ENCODE data around the gene NKAIN4.

Gene NKAIN4

DNA sequence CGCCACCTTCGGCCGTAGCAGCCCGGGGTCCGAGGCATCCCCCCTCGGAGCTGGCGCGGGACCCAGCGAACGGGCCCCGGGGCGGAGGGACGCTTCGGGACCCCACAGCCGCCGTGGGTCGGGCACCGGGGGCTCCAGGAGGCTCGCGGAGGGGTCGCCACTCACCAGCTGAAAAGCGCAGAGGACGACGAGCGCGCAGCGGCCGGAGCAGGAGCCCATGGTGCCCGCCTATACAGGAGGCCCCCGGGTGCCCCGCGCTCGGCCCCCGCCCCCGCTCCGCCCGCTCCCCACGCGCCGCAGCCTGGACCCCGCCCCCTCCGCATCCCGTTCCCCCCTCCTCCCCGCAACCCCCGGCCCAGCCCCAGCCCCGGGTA lies at the start of gene NKAIN4:
TSS of gene NKAIN4 (minus strand) at position 232 of the 374 bp plus-strand sequence. CDS start at position 219, 13 bp downstream.
- DNase-seq = no peak

DNA sequence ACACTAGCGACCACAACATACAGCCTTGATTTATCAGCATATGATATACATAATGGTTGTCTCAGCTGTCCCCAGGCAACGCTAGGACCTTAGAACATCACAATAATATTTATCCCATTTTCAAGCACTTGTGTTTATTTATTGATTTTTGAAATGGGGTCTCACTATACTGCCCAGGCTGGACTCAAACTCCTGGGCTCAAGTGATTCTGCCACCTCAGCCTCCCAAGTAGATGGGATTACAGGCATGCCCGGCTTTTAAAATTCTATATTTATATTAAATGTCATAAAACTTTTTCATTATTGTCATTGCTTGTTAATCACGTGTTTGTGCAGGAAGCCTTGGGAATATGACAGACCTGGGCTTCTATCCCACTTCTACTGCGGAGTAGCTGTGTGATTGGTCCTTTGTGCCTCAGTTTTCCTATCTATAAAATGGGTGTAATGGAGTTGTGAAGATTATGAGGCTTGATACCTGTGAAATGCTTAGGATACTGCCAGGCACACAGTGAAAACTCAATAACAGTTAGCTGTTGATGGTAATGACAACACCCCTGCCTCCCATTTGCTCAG lies 48.9 kb upstream of the NKAIN4 start:
- DNase-seq = no peak

DNA sequence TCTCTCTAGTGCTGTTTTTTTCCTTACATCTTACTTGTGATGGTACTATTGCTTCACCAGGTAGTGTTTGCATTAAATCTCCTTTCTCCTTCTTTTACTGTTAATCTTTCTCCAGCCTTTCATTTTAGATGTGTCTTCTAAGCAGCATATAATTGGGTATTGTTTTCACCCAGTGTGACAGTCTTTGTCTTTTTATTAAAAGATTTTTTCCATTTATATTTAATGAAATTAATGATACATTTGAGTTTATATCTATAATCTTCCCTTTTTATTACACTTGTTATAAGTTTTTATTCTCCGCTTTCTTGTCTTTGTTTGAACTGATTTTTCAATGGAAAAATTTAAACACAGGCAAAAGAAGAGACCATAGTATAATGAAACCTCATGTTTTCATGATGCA lies 47.4 kb upstream of the NKAIN4 start:
- no peak for DNase-seq

DNA sequence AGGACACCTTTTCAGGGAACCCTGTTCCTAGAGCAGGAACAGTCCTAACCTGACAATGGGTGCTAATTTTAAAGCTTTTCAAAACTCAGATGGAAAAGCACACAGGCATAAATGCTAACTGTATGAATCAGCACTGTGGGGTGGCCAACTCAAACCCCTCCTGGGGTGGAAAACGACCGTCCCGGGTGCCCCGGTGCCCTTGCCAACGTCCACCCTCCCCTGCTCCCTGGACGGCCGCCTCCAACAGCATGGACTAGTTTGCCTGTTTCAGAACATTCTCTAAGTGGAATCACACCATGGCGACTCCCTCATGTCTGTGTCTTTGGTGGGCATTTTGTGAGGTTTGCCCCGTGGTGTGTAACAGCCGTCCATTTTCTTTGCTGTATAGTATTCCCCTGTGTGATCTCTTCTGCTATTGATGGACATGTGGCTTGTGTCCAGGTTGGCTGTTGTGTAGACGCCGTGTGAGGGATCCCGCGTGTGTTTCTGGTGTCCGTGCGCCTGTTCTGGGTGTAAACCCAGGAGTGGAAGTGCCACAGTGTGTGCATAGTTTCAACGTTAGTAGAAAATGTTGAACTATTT lies 44.6 kb upstream of the NKAIN4 start:
- no peak for DNase-seq

DNA sequence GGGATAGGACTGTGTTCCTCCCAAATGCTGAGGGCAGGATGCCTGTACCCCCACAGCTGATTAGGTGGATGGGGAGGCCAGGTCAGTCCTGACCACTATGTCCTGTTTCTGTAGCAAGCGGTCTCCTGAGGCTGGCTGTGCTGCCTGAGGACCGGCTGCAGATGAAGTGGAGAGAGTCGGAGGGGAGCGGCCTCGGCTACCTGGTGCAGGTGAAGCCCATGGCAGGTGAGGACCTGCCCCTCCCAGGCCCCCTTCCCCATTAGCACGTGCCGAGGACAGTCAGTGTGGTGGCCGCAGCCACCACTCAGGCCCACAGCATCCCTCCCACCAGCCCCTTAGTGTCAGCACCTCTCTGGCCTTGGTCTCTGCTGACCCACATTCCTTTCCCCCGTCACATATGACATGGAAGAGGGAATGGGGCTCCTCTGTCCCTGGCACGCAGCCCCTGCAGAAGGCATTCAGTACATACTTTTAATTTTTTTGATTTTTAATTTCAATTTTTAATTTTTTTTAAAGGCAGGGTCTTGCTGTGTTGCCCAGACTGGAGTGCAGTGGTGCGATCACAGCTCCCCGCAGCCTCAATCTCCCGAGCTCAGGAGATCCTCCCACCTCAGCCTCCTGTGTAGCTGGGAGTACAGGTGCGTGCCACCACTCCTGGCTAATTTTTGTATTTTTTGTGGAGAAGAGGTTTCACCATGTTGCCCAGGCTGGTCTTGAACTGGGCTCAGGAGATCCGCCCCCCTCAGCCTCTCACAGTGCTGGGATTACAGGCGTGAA lies 43.7 kb upstream of the NKAIN4 start:
- DNase-seq = no peak

DNA sequence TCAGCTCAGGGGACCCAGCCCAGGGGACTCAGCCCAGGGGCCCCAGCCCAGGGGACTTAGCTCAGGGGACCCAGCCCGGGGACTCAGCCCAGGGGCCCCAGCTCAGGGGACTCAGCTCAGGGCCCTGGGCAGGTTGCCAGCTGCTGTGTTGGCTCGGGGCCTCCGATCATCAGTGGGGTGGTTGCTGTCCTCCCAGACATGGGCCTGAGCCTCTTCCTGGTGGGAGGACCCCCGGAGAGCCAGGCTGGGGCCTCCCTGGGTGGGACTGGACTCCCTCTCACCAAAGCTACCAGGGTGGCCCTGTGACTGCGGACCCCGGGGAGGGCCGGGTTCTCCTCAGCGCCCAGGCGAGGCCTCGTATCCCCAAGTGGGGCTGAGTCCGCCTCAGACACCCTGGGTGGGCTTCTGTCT lies 43.1 kb upstream of the NKAIN4 start:
- no peak for DNase-seq

DNA sequence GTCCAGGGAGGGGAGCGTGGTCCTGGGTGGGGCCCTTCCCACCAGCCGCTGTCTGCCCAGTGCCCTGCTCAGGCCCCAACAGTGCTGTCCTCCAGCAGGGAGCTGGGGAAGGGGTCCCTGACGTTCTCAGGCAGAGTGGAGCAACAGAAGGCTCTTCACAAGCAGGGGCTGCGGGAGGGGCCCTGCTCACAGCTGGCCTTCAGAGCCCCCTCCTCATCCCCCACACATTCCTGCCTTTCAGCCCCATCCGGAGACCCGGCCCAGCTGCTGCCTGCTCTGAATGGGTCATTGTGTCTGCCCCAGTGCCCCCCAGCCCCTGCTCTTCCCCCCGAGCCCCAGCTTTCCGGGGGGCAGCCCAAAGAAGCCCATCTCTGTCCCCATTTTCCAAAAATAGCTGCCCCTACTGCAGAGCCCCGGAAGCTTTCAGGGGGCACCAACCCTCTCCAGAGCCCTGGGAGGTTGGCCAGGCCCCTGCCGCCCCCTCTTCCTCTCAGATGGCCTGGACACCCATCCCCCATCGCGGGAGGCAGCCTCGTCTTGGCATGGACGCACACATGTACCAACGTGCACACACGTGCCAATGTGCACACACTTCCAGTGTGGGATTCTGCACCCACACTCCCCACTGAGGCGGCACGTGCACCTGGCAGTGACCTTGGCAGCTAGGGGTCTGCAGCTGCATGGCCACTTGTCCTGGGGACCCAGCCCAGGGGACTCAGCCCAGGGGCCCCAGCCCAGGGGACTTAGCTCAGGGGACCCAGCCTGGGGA lies 42.5 kb upstream of the NKAIN4 start:
- no peak for DNase-seq

DNA sequence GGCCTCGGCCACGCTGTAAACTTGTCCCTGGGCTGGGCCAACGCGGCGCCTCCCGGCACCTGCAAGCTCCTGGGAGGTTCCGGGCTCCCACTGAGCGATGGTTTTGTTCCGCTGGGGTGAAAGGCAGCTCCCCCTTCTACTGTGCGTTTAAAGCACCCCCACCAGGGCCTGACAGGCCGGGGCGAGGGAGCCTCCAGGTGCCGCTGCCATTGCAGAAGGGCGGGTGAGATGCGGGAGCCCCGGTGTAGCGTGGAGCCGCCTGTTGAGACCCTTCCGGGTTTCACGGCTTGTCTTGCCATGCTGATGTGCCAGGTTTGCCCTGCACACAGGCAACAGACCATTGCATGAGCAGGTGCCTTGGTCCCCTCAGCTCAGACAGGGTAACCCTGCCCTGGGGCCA lies 41.6 kb upstream of the NKAIN4 start:
- no peak for DNase-seq

DNA sequence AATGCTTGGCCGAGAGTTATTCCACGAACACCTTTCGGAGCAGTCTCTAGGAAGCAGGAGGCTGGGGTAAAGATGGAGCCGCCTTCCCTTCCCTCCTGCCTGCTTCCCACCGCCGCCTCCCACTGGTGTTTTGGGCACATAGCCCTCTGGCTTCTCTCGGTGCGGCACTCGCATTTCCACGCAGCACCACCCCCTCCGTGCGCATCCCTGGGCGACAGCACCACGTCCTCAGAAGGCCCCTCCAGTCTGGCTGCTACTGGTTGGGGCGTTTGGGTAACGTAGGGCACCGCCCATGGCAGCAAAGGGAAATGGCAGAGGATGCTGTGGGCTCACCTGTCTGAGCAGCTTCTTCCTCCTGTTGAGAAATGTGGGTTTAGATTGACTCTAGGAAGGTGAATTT lies 41.2 kb upstream of the NKAIN4 start:
- DNase-seq = no peak

DNA sequence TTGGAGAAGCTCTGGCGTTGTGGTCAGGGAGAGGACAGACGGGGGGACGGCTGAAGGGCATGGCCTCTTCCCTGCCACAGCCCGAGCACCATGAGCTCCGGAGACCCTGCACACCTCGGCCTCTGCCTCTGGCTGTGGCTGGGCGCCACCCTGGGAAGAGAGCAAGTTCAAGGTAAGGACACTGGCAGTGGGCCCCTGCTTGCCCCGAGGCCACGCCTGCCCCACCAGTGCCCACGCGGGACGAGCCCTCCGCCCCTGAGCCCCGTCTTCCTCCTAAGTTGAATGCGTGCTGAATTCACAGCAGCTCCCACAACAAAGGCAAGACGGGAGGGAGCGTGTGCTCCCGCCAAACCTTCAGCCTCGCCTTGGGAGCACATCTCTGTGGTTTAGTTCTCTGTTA lies 40.8 kb upstream of the NKAIN4 start:
- DNase-seq = no peak

DNA sequence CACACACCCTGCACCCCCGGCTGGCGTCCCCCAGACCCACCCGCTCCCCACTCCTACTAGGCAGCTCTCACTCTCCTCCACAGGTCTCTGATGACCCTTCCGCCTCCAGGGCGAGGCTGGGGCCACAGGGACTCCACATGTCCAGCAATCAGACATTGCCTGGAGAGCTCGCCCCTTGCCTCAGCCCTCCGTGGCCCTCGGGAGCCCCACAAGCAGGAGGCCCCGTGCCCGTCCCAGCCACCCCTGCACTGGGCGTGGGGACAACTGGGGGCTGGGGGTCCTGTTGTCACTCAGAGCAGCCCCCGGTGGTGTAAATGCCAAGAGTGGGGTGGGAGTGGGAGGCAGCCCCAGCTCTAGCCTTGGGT lies 40.3 kb upstream of the NKAIN4 start:
- DNase-seq = no peak

DNA sequence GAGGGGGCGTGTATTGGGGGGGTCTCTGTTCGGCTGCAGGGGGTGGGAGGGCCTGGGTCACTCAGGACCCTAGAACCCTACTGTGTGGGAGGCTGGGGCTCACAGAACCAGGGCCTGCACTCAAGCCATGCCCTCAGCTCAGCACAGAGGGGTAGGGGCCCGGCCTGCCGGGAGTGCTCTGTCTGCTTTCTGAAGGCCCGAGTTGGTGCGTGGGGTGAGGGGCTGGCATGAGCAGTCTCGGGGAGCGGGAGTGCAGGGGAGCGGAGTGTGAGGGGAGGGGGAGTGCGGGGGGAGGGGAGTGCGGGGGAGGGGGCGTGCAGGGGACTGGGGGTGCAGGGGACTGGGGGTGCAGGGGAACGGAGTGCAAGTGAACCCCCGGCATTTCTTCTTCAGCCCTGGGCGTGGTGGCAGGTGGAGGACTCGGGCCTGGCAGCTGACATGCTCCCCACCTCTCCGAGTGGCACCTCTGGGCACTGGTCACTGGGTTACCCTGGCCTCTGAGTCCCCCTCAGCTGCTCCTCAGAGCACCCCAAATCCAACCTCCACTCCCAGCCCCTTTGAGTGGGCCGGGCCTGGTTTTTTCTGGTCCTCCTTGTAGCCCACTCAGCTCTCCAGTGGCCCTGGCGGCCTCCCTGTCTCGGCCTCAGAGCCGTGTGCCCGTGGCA lies 39.7 kb upstream of the NKAIN4 start:
- DNase-seq = no peak

DNA sequence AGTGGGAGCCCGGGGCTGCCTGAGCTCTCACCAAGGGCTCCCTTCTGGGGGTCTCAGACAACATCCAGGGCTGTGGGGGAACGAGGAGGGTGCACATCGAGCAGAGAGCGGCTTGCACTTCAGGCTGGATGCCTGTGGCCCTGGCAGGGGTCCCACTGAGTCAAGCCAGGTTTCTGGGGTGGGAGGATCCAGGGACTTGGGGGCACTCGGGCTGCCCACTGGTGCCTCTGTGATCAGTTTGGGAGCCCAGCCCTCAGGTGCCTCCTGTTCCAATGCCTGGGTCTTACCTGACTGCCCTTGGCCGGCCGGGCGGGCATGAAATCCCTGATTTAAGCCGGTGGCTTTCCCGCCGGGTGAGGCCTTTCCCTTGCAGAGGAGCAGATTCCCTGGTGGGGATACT lies 39.2 kb upstream of the NKAIN4 start:
- no peak for DNase-seq

DNA sequence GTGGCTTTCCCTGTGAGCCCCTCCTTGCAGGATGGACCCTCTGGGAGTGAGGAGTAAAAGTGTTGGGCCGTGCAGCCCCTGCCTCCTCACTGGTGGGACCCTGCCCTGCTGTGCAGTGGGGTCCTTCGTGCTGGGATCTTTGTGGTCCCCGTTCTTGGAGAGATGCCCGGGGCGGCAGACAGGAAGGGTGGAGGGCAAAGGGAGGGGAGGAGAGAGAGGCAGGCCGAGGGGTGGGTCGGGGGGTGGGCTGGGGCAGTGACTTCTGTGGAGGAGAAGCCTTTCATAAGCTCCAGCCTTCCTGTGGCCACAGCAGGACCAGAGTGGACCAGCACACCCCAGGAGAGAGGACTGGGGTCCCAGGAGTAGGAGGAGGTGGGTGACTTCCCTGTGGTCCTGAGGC lies 38.6 kb upstream of the NKAIN4 start, which contains the start of gene COL20A1:
TSS of gene COL20A1 (plus strand) at position 283 of the 400 bp plus-strand sequence. CDS start 1,922 bp downstream, outside the sequence.
- no peak for DNase-seq

DNA sequence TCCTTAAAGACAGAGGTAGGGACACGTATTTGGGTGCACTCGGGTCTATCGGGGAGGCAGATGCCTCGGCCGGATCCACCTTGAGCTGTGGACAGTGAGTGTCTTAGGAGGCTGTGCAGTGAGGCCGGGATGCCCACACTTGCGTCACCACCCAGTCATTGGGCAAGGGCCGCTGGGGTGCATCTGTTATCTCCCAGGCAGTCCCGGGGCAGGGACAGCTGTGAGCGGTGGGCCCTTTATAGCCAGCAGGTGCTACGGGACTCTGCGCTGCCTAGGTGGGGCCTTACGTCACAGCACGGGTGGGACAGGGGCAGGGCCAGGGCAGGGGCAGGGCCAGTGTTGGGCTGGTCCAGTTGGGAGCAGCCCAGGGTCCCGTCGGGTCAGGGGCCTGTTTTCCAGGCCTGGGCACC lies 38.0 kb upstream of the NKAIN4 start:
- no peak for DNase-seq

DNA sequence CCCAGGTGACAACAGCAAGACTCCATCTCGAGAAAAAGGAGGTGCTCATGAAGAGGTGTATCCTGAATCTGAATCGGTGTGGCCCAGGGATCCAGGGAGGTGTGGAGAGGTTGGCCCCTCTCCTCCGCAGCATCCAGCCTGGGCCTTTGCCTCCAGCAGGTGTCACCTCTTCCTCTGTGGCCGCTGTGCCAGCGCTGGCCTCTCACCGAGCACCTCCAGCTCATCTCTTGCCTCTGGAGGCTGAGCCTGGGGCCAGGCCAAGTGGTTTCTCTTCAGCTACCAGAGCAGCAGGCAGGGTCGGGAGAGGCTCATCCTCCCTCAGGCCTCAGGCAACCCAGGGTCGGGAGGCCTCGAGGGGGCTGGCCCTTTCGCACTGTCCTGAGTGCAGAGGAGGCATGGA lies 37.5 kb upstream of the NKAIN4 start:
- no peak for DNase-seq

DNA sequence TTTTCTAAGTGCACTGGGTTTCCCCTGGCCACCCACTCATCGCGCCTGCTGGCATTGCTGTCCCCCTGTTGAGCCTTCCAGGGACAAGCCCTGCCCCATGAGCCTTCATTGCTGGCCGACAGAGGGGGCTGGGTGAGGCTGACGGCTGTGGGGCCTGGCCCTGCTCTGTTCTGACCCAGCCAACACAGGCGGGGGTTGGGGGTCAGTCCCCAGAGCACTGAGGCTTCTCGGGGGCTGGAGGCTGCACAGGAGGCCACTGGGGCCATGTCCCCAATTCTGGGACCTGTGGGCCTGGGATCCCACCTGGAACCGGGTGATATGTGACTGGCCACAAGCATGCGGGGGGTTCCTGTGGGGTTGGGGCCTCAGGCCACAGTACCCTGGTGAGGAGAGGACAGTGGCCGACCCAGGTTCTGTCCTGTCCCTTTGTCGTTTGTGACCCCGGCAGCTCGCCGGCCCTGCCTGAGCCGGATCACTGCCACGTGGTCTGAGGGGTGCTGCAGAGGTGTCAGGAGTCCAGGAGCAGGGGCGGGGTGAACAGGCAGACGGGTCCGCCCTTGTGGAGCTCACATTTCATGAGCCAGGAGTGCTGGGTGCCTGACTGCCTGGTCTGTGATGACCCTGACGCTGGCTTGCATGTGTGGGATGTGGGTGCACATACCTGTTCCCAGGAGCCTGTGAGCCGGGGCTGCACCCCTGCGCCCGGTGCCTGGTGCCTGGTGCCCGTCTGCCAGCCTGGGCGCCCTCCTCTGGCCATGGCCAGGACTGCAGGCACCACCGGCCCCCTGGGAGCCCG lies 36.6 kb upstream of the NKAIN4 start:
- no peak for DNase-seq

DNA sequence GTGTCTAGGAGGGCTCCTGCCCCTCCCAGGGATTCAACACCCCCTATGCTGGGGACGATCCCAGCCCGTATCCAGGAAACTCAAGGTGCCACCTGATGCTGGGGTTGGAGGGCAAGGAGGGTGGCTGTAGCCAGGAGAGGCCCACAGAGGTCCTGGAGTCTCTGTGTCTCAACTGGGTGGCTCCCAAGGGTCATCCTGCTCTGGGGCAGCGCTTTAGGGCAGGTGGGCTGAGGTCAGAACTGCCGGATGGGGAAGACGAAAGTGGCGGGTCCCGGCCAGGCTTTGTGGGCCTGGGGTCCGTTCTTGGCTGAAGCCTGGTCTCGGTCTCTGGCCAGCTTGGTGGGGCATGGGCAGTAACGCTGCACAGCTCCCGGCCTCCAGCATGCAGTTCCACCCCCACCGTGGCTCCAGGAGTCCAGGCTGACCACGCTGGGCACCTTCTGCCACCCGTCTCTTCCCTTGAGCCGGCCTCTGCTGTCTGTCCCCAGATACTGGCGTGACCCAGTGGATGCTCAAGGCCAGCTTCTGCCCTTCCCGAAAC lies 35.9 kb upstream of the NKAIN4 start:
- DNase-seq = no peak

DNA sequence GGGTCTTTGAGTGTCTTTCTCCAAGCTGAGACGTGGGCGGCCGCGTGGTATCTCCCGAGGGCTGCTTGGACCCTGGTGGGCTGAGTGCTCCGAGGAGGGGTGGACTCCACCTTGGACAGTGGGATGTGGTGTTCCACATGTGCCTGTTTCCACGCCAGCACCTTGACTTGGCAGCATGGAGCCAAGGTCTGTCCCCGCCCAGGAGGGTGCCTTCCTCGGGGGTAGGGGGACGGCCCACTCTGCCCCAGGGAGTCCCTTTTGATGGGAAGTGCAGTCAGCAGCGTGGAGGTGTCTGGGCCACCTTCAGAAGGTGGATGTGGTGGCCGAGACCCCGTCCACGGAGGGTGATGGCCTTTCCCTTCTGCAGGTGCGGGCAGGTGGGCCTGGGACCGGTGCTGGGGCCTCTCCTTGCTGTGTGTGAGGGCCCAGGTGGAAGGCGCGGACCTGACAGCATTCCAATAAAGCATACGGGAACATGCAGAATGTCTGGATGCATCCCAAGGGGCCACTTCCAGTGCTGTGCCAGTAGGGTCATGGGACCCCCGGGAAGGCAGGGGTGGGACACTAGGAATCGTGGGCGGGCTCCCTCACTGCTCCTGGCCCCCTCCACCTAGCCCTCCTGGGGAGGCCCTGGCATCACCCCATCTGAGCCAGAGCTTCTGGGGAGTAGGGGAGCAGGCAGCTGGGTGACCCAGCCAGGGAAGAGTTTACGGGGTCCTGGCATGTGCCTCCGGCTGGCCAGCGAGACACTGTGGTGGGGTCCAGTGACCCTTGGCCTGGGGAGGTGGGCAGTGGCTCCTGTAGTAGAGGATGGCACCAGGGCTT lies 35.3 kb upstream of the NKAIN4 start:
- no peak for DNase-seq

DNA sequence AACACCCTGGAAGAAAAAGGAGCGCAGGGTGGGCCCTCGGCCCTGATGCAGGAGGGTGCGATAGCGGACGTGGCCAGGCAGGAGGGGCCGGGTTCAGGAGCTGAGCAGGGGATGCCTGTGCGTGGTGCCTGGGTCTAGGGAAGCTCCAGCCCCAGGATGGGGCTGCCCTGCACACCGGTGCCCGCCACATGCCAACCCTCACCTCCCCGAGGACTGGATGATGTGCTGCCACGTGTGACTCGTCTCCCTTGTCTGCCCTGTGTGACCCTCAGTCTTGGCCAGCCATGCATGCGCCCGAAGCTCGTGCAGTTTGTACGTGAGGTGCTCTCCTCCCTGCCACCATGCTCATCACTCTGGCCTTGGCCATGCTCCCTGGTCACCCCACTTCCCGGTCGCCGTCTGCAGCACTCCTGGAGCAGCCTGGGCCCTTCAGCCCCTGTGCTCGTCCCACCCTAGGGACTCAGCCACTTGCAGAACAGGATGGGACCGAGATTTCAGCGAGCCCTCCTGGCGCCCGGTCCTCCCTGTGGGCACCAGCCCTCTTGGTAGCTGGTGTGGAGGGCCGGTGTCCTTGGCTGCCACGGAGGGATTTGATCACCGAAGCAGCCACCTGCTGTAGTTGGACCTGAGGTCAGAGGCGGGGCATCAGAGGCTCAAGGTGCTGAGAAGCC lies 34.5 kb upstream of the NKAIN4 start:
- DNase-seq = no peak

Measured in NCI-H1048 (cell line).